NCI-H2171 treated with DMSO at 0.1 percent for 48 hours (cell line): ENCODE data around the gene ACOXL.

Experiments
- DNase-seq: peaks from one replicate; lab custom pipeline; 2025; lab: John Stamatoyannopoulos, UW

The ACOXL gene

DNA sequence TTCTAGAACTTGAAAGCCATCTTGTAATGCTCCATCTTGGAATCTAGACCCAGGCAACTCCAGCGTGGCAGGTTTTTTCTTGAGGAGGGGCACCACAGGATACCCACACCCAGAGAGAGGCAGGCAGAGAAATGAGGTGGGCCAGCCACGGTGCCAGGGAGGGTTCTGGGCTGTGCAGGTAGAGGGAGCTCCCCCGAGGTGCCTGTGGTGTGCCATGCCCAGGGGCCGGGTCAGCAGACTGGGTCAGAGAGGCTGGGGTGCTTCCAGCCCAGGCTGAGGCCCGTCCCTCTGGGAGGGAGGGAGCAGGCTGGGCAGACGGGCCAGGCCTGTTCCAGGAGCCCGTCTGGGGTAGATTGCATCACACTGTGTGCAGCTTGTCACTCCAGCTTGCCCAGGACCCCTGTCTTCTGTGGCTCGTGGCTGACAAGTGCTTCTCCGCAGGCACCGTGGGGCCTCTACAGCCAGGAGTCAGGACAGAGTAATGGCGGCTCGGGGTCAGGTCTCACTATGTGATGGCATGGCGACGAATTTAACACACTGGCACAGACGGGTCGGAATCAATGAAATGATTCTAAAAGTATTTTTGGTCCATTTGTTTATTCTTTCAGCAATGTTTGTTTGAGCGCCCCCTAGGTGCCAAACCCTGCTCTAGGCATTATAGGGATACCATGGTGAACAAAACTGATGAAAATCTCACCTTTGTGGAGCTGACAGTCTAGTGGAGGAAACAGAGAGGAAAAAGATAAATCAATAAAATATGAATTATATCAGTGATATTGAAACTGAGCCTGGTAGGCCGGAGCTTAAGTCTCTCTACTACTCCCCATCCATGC, 144.0 kb downstream of the ACOXL start:
- DNase-seq, result no peak

DNA sequence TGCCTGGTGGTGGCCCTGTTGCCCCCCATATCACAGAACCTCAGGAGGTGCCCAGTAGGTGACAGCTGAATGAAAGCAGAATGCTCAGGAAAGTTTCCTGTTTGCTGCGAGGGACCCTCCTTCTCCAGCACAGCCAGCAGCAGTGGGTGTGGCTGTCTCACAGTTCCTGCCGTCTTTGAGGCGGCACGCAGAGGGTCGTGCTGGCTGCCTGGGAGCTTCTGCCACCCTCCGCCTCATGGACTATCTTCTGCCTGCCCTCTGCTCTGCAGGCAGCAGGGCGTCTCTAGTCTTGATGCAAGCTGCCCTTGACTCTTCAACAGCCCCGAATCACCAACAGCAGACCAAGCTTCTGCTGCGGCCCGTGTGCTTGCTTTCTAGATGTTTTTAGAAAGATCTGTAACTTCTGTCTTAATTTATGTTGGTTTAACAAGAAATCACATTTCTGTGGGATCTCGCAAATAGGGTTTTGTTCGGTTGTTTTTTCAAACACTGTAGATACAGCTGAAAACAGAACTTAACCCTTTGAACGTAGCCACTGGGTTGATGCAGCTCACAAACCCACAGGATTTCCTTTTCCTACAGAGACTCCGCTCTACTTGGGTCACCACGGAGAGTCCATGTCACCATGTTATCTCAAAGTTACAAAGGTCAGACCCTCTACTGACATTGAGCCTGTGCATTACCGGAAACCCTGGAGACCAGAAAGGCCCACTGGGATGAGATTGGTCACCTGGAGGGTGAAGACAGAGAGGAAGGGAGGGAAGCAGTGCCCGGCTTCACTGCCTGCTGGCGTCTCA, 144.9 kb downstream of the ACOXL start:
- DNase-seq, result no peak

DNA sequence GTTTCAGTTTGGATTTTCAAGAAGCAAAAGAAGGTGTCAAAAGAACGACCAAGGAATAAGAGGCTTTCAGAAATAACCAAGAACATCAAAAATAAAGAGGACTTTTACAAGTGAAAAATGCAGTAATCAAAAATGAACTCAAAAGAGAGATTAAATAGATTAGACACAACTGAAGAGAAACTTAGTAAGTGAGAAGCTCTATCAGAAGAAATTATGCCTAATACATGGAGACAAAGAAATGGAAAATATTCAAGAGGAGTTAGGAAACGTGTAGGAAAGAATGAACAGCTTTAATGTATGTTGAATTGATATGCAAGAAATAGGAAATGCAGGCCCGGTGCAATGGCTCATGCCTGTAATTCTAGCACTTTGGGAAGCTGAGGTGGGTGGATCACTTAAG, 145.8 kb downstream of the ACOXL start:
- no peak for DNase-seq

DNA sequence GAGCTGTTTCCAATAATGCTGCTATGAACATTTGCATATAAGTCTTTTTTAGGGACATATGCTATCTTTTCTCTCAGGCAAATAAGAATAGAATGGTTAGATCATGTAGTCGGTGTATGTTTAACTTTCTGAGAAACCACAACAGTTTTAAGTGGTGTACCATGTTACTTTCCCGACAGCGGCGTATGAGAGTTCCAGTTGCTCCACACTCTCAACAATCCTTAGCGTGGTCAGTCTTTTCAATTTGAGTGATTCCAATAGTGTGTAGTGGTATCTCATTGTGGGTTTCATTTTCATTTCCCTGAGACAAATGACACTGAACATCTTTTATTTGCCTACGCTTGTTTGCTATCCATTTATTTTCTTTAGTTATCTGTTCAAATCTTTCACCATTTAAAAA, 149.5 kb downstream of the ACOXL start:
- DNase-seq, result no peak

DNA sequence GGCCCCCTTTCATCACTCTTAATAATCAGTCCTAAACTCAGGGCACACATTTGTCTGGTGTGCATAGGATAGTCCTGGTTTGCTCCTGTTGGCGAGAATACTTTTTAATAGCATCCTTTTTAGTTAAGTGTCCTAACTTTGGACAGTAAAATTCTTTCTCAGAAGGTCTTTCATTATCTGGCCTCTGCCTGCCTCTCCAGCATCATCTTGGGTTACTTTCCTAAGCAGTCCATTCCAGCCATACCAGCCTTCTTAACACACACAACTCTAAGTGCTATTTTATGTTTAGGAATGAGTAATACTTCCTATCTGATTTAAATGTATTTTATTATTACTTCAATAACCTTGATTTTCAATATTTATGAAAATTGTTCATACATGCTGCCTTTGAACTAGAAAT, 151.0 kb downstream of the ACOXL start:
- DNase-seq, result no peak

DNA sequence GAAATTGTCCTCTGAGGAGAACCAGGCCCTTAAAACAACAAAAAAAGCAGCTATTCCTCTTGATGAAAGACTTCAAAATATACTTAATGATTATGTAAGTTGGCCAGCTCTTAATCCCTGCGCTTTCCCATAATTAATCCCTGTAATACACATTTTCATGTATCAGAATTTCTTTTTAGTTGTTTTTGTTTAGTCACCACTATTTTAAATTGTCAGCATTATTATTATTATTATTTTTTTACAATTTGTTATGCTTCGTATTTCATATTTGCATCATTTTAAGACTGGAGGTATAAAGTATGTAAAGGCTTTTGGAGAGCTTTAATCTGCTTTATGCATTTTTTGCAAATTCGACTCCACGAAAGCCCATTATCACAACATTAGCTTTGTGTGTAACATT, 152.9 kb downstream of the ACOXL start:
- no peak for DNase-seq

DNA sequence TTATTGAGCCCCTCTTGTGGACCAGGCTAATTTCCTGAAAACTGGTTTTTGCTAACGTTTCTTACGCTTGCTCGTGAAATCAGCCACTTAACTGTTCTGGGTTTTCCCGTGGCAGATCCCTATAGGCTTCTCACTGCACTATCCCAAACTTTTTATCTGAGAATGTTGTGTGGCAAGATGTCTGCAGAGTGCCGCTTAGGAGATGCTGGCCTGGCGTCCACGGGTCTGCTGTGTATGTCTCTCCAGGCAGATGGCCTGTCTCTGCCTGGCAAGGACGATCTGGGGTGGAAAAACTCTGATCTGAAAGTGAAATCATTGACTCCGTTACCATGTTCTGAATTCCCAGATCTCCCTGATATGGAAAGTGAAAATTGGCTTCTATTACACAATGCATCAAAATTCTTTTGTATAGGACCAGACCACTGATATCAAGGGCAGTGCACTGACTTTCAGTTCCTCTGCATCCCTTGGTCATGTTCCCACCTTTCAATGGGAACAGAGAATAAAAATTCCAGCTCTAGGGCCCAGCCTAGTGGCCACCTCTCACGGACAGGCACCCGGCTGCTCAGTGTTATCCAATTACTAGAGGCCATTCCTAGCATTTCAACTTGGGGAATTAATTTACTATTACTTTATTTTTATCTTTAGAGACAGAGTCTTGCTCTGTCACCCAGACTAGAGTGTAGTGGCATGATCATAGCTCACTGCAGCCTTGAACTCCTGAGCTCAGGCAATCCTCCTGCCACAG, 154.6 kb downstream of the ACOXL start:
- DNase-seq, result no peak

DNA sequence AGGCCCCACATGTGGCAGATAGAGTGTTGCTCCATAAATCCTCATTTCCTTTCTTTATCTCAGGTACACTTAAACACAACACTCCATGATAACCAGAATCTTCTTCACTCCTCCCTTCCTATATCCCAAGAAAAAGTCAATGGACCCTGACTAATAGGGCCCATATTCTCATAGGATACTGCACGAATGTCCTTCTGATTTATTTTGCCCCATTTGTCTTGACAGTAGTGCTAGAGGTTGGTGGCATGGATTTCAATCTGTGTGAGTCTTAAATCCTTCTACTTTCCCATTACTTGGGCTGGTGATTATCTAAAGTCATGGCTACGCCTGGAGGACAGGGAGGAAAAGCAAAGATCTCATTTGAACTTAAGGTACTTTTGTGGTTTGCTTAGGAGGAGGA, 156.0 kb downstream of the ACOXL start:
- no peak for DNase-seq

DNA sequence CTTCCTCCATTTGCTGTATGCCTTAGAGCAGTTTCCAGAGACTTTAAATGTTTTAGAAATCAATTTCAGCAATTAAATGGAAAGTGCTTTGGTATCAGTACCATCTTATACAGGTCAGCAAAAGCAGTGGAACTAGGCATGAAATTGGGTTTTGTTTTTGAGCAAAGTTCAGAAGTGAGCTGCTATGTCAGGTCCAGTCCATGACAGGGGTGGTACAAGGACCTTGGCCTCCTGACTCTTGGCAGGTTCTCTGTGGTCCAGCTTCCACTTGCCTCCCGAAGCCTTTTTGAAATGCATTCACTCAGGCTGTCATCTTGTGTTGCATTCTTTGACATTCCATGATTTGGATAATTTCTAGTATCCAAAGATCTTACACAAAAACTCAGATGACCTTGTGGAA, 159.3 kb downstream of the ACOXL start:
- no peak for DNase-seq

DNA sequence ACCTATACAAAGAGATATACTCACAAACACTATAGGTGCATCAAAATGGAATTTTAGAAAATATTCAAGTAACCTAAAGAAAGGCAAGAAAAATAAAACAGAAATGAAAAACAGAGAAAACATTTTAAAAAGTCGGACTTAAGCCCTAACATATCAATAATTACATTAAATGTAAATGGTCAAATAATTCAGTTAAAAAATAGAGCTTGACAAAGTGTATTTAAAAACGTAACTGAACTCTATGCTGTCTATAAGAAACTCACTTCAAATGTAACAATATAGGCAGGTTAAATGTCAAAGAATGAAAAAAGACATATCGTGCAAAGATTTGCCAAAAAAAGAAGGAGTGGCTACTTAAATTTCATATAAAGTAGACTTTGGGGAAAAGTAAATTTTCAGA, 163.9 kb downstream of the ACOXL start:
- DNase-seq, result no peak

DNA sequence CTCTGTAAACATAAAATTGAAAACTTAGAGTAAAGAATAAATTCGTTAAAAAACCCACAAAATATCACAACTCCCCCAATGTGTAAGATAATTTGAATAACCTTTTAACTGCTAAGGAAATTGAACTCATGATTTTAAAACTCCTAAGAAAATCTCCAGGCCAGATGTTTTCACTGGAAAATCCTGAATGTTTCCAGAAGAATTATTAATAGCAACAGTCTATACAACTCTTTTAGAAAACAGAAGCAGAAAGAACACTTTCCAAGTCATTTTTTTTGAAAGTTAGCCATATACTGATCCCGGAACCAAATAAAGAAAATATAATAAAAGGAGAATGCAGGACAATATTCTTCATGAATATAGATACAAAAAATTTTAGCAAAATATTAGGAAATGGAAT, 165.6 kb downstream of the ACOXL start:
- no peak for DNase-seq

DNA sequence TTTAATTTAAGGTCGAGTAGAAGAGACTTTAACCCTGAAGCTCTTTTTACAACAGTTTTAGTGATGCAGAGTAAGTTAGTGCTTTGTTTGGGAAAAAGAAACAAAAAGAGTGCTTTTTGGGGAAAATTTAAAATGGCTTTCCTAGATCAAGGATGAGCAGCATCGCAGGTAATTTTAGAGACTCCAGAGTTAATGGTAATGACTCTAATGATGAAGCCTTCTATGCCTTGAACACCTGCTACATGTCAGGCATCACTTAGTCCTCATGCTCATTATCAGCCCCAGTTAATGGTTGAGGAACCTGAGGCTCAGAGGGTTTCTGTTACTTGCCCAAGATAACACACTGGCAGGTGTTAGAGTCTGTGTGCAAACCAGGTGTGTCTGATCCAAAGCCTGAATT, 167.8 kb downstream of the ACOXL start:
- peak; percentile 2 for DNase-seq

DNA sequence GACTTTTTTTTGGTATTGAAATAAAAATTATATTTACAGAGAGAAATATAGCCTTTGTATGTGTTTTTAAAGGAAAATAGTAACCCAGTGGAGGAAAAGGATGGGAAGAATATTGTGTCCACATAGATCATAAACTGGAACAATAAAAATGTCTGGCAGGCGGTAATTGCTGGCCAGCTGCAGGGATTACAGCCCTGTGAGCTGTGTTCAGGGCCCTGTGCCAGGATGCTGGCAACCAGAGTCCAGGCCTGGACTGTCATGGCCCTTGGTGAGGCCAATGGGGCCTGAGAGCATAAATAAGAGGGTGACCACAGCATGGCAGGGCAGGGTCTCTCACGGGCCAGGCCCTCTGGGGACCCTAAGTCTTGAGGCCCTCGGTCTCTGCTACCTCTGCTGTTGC, 171.2 kb downstream of the ACOXL start:
- DNase-seq, result no peak

DNA sequence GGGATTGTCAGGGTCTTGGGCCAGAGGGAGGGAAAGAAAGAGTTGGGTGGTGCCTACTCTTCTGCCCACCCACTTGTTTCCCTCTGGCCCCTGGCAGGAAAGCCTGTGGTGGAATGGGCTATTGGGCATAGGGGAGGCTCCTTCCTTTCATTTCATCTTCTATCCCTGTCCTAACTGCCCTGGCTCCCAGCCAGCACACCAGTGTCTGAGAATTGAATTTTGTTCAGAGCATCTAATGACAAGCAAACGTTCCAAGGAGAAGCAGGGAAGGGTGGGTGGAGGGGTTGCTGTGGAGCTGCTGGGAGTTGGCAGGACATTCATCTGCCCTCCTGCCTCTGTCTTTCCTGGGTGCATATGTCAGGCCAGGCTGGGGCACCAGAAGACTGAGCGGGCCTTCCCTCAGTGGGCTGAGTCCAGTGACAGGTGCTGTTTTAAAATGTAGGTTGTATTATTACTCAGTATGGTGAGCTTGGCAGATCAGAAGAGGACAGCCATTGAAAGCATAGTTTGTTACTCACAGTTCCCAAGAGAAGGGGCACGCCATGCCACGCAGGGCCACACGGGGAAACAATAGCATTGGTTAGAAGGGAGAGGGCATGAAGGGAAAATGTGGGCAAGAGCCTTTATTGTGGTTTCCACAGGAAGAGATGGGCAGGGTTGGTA, 171.9 kb downstream of the ACOXL start:
- DNase-seq, result no peak

DNA sequence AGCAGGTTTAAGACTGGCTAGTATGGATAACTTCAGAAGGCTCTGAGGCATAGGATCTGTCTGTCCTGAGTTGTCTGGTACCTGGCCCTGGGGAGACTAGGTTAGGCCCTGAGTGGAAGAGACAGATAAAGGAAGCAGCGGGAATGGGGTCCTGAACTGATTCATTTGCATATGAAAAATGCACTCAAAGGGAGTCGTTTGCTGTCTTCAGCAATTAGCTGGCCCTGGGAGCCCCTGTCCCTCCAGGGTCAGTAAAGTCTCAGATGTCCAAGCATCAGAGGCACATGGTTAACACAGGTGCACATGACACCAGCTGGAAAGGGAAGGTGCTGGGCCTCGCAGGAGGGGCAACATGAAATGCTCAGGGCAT, 172.4 kb downstream of the ACOXL start:
- DNase-seq, result no peak

DNA sequence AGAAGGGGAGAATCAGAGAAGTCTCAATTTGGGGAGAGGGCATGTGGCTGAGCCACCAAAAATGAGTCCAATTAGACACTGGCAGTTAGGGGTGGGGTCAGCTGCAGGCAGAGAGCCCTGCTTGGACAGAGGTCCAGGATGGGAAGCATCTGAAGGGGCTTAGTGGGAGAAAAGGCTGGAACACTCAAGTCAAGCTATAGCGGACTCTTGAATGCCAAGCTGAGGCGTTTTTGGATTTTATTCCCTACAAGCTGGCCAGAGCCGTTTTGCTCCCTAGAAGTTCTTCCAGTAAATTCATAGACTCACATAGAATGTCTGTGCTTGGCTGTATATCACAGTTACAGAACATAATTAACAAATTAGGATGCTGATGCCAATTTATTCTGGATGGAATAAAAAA, 172.8 kb downstream of the ACOXL start:
- DNase-seq, result no peak

DNA sequence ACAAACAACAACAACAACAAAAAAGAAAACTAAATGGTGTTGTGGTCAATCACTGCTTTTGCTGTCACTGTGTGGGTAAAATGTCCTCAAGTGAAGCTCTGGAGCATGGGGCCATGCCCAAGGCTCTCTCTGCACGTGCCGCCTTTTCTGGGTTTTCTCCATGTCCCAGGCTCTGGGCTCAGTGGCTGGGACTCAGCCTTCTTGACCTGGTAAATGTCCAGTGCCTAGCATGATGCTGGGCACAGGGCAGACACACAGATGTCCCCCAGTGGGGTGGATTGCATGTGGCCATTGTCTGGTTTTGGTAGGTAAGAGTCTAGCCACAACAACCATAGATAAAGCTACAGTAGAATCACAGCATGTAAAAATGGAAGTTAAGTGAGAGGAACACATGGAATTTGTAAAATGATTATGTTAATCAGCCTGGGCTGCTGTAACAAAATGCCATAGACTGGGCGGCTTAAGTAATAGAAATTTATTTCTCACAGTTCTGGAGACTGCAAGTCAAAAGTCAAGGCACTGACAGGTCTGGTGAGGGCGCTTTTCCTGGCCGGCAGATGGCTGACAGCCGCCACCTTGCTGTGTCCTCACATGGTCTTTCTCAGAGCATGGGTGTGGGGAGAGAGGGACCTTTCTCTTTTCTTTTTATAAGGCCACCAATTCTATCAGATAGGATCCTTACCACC, 174.4 kb downstream of the ACOXL start:
- no peak for DNase-seq

DNA sequence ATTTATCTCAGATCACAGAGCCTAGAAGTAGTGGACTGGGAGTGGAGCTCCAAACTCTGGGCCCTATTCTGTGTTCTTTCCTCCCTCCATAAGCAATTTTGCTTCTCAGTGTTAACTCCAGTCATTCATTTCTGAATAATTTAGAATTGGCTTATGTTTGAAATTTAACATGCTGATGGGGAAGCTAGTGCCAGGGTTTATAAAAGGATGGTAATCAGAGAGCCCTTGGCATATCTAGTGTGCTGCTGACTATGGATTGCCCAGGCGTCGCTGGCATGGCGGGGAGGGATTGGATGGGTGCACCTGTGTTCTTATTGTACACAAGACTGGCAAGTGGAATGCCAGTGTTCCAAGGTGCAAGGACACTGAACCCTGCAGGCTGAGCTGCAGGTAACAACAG, 177.1 kb downstream of the ACOXL start:
- DNase-seq, result no peak

DNA sequence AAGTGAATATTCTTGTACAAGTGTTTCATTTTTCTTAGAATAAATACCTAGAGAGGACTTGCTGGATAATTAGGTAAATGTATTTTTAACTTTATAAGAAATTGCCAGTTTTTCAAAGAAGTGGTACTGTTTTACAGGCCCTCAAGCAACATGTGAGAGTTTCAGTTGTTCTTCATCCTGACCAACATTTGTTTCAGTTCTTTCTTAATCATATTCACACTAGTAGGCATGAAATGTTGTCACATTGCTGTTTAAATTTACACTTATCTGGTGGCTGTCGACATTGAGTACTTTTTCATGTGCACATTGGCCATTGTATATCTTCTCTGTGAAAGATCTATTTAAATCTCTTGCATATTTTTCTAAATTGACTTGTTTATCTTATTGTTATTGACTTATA, 178.1 kb downstream of the ACOXL start:
- DNase-seq, result no peak

DNA sequence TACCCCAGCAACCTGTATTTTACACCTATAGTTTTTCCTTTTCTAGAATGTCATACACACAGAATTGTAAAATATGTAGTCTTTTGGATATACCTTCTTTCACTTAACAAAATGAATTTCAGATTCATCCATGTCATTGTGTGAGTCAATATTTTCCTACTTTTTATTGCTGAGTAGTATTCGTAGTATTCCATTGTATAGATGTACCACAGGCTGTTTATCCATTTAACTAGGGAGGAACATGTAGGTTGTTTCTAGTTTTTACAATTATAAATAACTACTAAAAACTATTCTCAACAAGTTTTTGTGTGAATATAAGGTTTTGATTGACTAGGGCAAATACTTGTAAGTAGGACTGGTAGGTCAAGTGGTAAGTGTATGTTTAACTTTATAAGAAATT, 187.4 kb downstream of the ACOXL start:
- DNase-seq, result no peak

DNA sequence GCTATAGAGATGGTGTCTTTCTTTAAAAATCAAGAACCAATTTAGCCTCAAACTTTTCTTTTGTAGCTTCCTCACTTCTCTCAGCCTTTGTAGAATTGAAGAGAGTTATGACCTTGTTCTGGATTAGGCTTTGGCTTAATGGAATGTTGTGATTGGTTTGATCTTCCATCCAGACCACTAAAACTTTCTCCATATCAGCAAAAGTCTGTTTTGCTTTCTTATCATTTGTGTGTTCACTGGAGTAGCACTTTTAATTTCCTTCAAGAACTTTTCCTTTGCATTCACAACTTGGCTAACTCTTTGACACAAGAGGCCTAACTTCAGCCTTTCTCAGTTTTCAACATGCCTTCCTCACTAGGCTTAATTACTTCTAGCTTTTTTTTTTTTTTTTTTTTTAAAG, 193.1 kb downstream of the ACOXL start:
- no peak for DNase-seq

DNA sequence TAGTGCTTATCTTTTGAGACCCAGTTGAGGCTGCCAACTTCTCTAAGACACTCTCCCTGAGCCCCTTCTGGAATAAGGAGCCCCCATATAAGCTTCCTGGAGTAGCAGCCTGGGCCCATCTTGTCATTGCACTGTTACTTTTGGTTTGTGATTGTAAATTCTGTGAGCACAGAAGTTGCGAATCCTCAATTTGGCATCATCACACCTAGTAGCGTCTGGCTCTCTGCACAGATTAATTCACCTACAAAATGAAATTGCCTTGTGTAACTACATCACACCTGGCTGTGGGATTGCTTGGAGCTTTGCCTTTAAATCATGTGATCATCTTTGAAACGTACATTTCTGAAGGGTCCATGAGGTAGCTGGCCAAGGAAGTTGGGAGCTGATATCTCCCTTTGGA, 195.2 kb downstream of the ACOXL start:
- DNase-seq, result no peak
